Endothelial cell of umbilical vein (primary cell): Measurements from ENCODE around the gene WNT8B. TPM values are rescaled to one million over a fixed set of nuclear protein-coding genes. Genes with fewer than 3 reads are reported as not detected.

Source experiments
- BruUV-seq: library from RNA; stranded (reverse); fragments of 400-500 nt; replicated peaks from 2 replicates; lab custom pipeline; 2021; lab: Mats Ljungman, UMichigan
- CTCF ChIA-PET: fragments of 300-600, 350-600 bp; sonication (Branson Sonifier 250); formaldehyde crosslinking; loops from one replicate; lab custom pipeline; 2021; ENCODE audit warnings: antibody characterized with exemption, inconsistent platforms; lab: Charles Lee
- POLR2A ChIA-PET: fragments of 300-600, 350-600 bp; sonication (Branson Sonifier 250); formaldehyde crosslinking; loops from one replicate; lab custom pipeline; 2021; ENCODE audit warnings: antibody characterized with exemption, inconsistent platforms; lab: Charles Lee
- DNase-seq: peaks from one replicate; pipeline ENCODE4 v3.0.0-alpha.2; 2011; ENCODE audit warnings: low read depth, low spot score
- FAIRE-seq: peaks from 2 replicates; lab custom pipeline; 2011; peaks lifted over from hg19 to GRCh38; lab: Jason Lieb, UNC
- H2AFZ ChIP-seq: 2 replicates; pipeline ENCODE4 v1.6.0; 2012; ENCODE audit warnings: low read depth, low read length, control low read depth, inconsistent platforms
- H3K27ac ChIP-seq: 2 replicates; pipeline ENCODE4 v1.5.1; 2011; ENCODE audit warnings: low read depth, mild to moderate bottlenecking, control low read depth, low read length, moderate library complexity; ENCODE audit not compliant: insufficient read depth
- H3K27me3 ChIP-seq, 2 experiments: 2 replicates each; pipeline versions ENCODE4 v1.6.0 to v1.6.1; 2011; ENCODE audit warnings: low read length in 2 of 2, mixed read lengths in 1 of 2; ENCODE audit not compliant: control insufficient read depth in 2 of 2, insufficient read depth in 2 of 2
- H3K36me3 ChIP-seq, 2 experiments: 2 replicates in 1 of 2; 3 replicates in 1 of 2; pipeline ENCODE4 v1.5.1; 2011; ENCODE audit warnings: low read length in 2 of 2, mild to moderate bottlenecking in 1 of 2, moderate library complexity in 1 of 2; ENCODE audit not compliant: control insufficient read depth in 2 of 2, insufficient read depth in 2 of 2; ENCODE audit errors: extremely low read depth in 1 of 2
- H3K4me1 ChIP-seq: 3 replicates; pipeline ENCODE4 v1.5.1; 2011; ENCODE audit warnings: mild to moderate bottlenecking, low read length; ENCODE audit not compliant: control insufficient read depth, insufficient read depth; ENCODE audit errors: extremely low read depth
- H3K4me2 ChIP-seq: 2 replicates; pipeline ENCODE4 v1.6.1; 2011; ENCODE audit warnings: low read length, control low read depth, mixed read lengths; ENCODE audit not compliant: insufficient read depth
- H3K4me3 ChIP-seq, 3 experiments: fragments of 200-600 bp in 1 of 3; sonication (generic), shearing (Covaris generic) in 1 of 3; replicated peaks in 1 of 3; 2 replicates each; pipeline ENCODE4 v1.5.1; 2011 to 2016; ENCODE audit warnings: control low read depth in 3 of 3, low read length in 3 of 3, mild to moderate bottlenecking in 2 of 3, inconsistent platforms in 1 of 3, low read depth in 1 of 3, moderate library complexity in 1 of 3; ENCODE audit not compliant: insufficient read depth in 1 of 3
- H3K79me2 ChIP-seq: 2 replicates; pipeline ENCODE4 v1.6.0; 2012; ENCODE audit warnings: low read length, inconsistent platforms; ENCODE audit not compliant: control insufficient read depth, insufficient read depth
- H3K9ac ChIP-seq: replicated peaks from 2 replicates; pipeline ENCODE3; 2011; ENCODE audit warnings: low read length, control low read depth; ENCODE audit not compliant: insufficient read depth; ENCODE audit errors: extremely low read depth
- H3K9me1 ChIP-seq: replicated peaks from 3 replicates; pipeline ENCODE4 v1.6.0; 2011; ENCODE audit warnings: mild to moderate bottlenecking, low read length; ENCODE audit not compliant: control insufficient read depth, insufficient read depth; ENCODE audit errors: extremely low read depth
- H3K9me3 ChIP-seq: replicated peaks from 2 replicates; pipeline ENCODE4 v1.5.1; 2012; ENCODE audit warnings: low read length, inconsistent platforms; ENCODE audit not compliant: control insufficient read depth, insufficient read depth
- H4K20me1 ChIP-seq: replicated peaks from 2 replicates; pipeline ENCODE3; 2011; ENCODE audit warnings: mild to moderate bottlenecking, low read length; ENCODE audit not compliant: control insufficient read depth, insufficient read depth; ENCODE audit errors: extremely low read depth
- CTCF ChIP-seq, 2 donors: IDR thresholded peaks; 1 replicate in 1 of 2; 2 replicates in 1 of 2; pipeline ENCODE4 v1.5.1; 2011; ENCODE audit warnings: low read length in 2 of 2, mild to moderate bottlenecking in 2 of 2, moderate library complexity in 2 of 2, control low read depth in 1 of 2, inconsistent platforms in 1 of 2, low read depth in 1 of 2; ENCODE audit not compliant: insufficient read depth in 1 of 2; ENCODE audit errors: extremely low read depth in 1 of 2
- EZH2 ChIP-seq: IDR thresholded peaks from 2 replicates; pipeline ENCODE4 v1.6.1; 2012; ENCODE audit warnings: borderline replicate concordance, low read depth, mild to moderate bottlenecking, moderate library complexity, low read length, inconsistent platforms; ENCODE audit not compliant: severe bottlenecking
- FOS ChIP-seq: IDR thresholded peaks from 2 replicates; pipeline ENCODE4 v1.6.1; 2011; ENCODE audit warnings: mild to moderate bottlenecking, low read length, moderate library complexity, borderline replicate concordance; ENCODE audit not compliant: insufficient read depth
- GATA2 ChIP-seq: IDR thresholded peaks from 2 replicates; pipeline ENCODE4 v1.7.0; 2011; ENCODE audit warnings: low read depth, mild to moderate bottlenecking, moderate library complexity, mixed read lengths, low read length; ENCODE audit not compliant: insufficient read length, insufficient read depth
- JUN ChIP-seq: IDR thresholded peaks from 2 replicates; pipeline ENCODE4 v1.6.1; 2011; ENCODE audit warnings: borderline replicate concordance, low read depth; ENCODE audit not compliant: insufficient read length, insufficient read depth
- MAX ChIP-seq: IDR thresholded peaks from 2 replicates; pipeline ENCODE4 v1.6.1; 2011; ENCODE audit not compliant: insufficient read depth, insufficient read length
- MYC ChIP-seq: IDR thresholded peaks from one replicate; pipeline ENCODE4 v1.6.1; 2011; ENCODE audit warnings: mild to moderate bottlenecking, low read depth, low read length
- POLR2A ChIP-seq: IDR thresholded peaks from 2 replicates; pipeline ENCODE4 v1.6.1; 2012; ENCODE audit warnings: low read depth, mild to moderate bottlenecking, control low read depth, low read length
- POLR2AphosphoS5 ChIP-seq: IDR thresholded peaks from 2 replicates; pipeline ENCODE4 v1.6.1; 2012; ENCODE audit warnings: low read depth, mild to moderate bottlenecking, control low read depth, low read length, moderate library complexity; ENCODE audit not compliant: insufficient read depth
- dilution Hi-C: fragments of 300-500 bp; cut with MboI; formaldehyde crosslinking; loops from one replicate; pipeline ENCODE4 v1.15.0; 2019; ENCODE audit warnings: low sequenced_read_pairs; ENCODE audit not compliant: extremely low pct_ligation_motif_present
- intact Hi-C: fragments of 100-400 bp; cut with micrococcal nuclease; formaldehyde crosslinking; loops from one replicate; pipeline ENCODE4 v1.10.0; 2022
- polyA plus RNA-seq, 4 experiments: library from polyadenylated mRNA; depleted of rRNA in 3 of 4; stranded (reverse) in 3 of 4; unstranded in 1 of 4; fragments of >200 nt; gene quantifications; 2 replicates each; pipeline versions ENCODE4 v1.2.1 to v1.2.3, GENCODE V29; 2011 to 2012; ENCODE audit warnings: missing spikeins in 1 of 4
- total RNA-seq: library from RNA; stranded (reverse); gene quantifications from 2 replicates; pipeline ENCODE4 v1.2.3, GENCODE V29; 2021

WNT8B gene
- total and polyA plus RNA-seq, 2 donors (not counting 3 experiments of a cell fraction or from before 2014, with no cell fraction given) = not detected

GRCh38 chr10:100469756-100470155, 6.9 kb downstream of the WNT8B start:
- DNase-seq (no peak), FAIRE-seq (no peak)
- Histone ChIP-seq H3K4me2 (no peak overlapping the region), H3K27me3 (peaks cover 29 to 40% of the 10 kb centered on the region in 2 experiments), H3K4me1 (no peaks in the 10 kb centered on the region), H3K9ac (no peak overlapping the region), H3K4me3 (no peak overlapping the region), H3K9me3 (no peaks in the 10 kb centered on the region), H3K36me3 (no peaks in the 10 kb centered on the region), H3K79me2 (no peaks in the 10 kb centered on the region), H2AFZ (no peak overlapping the region), H4K20me1 (no peaks in the 10 kb centered on the region), H3K27ac (no peak overlapping the region), H3K9me1 (no peaks in the 10 kb centered on the region)
- dilution Hi-C loops = no loop called here
- CTCF ChIA-PET = interaction anchor here (1.2 to 2.6 kb wide), 3 partner anchors 13 to 66 kb away, joined by 3 to 14 read pairs (median 7); partner anchors contain the start of gene HIF1AN
- TF ChIP-seq EZH2 = no peak
- no peak for TF ChIP-seq POLR2AphosphoS5
- TF ChIP-seq CTCF (IDR thresholded peaks at IDR 0.05; ENCODE audit: extremely low read depth in 1 of 2, insufficient read depth in 1 of 2, low read depth in 1 of 2, low read length in 2 of 2) = no peak
- TF ChIP-seq JUN = no peak
- TF ChIP-seq GATA2 = no peak
- no peak for TF ChIP-seq MYC
- no peak for TF ChIP-seq FOS
- no peak for TF ChIP-seq POLR2A
- no peak for TF ChIP-seq MAX
- intact Hi-C loops = no loop called here
- BruUV-seq = no TSS peak
- POLR2A ChIA-PET = no interaction called here
